ENCODE results near the gene CFB.

DNA sequence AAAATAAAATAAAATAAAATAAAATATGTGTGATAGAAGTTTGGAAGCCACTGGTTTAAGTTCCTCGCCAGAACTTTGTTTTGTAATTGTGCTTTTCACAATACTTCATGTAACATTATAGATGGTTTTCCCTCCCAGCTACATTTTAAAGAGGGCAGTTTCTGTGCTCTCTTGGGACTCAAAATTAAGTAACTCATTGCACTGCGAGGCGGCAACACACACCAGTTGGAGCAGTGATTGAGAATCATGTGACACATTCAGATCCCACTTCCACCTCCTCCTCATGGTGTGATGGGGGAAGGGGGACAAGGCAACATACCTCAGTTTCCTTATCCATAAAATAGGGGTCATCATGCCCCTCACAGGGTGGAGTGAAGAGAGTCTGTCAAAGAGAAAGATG, 10.9 kb upstream of the CFB start:
- TF ChIP-seq, protein P1, sequence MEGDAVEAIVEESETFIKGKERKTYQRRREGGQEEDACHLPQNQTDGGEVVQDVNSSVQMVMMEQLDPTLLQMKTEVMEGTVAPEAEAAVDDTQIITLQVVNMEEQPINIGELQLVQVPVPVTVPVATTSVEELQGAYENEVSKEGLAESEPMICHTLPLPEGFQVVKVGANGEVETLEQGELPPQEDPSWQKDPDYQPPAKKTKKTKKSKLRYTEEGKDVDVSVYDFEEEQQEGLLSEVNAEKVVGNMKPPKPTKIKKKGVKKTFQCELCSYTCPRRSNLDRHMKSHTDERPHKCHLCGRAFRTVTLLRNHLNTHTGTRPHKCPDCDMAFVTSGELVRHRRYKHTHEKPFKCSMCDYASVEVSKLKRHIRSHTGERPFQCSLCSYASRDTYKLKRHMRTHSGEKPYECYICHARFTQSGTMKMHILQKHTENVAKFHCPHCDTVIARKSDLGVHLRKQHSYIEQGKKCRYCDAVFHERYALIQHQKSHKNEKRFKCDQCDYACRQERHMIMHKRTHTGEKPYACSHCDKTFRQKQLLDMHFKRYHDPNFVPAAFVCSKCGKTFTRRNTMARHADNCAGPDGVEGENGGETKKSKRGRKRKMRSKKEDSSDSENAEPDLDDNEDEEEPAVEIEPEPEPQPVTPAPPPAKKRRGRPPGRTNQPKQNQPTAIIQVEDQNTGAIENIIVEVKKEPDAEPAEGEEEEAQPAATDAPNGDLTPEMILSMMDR (IDR thresholded peaks at IDR 0.05) = no peak
- TF ChIP-seq POLR2AphosphoS5 (IDR thresholded peaks at IDR 0.05) (no peak), POLR2A (IDR thresholded peaks at IDR 0.05) (no peak)

All from prostate gland (tissue), 2 donors.